HEK293T (cell line): Measurements from ENCODE around the gene MED8.

Experiments
- BHLHE40 ChIP-seq: fragments of 450-650 bp; IDR thresholded peaks from 2 replicates; pipeline ENCODE4 v1.6.1; 2016; ENCODE audit warnings: mild to moderate bottlenecking, moderate library complexity, borderline replicate concordance
- ELF4 ChIP-seq: fragments of 450-650 bp; IDR thresholded peaks from 2 replicates; pipeline ENCODE4 v1.6.1; 2017; ENCODE audit warnings: antibody characterized with exemption
- FOXA1 ChIP-seq: fragments of 450-650 bp; IDR thresholded peaks from 2 replicates; pipeline ENCODE4 v1.6.1; 2016; ENCODE audit warnings: mild to moderate bottlenecking
- FOXM1 ChIP-seq: fragments of 450-650 bp; IDR thresholded peaks from 2 replicates; pipeline ENCODE4 v1.6.1; 2017; ENCODE audit warnings: mild to moderate bottlenecking, borderline replicate concordance
- HDGF ChIP-seq: fragments of 450-650 bp; IDR thresholded peaks from 2 replicates; pipeline ENCODE4 v1.6.1; 2017; ENCODE audit warnings: antibody characterized with exemption, borderline replicate concordance
- LEF1 ChIP-seq: fragments of 450-650 bp; IDR thresholded peaks from 2 replicates; pipeline ENCODE4 v1.6.1; 2017; ENCODE audit warnings: mild to moderate bottlenecking, borderline replicate concordance
- NFRKB ChIP-seq: fragments of 450-650 bp; IDR thresholded peaks from 2 replicates; pipeline ENCODE4 v1.6.1; 2016; ENCODE audit warnings: mild to moderate bottlenecking, moderate library complexity
- PKNOX1 ChIP-seq: fragments of 450-650 bp; IDR thresholded peaks from 2 replicates; pipeline ENCODE4 v1.6.1; 2016
- SP1 ChIP-seq: fragments of 450-650 bp; IDR thresholded peaks from 2 replicates; pipeline ENCODE4 v1.6.1; 2017
- TARDBP ChIP-seq: fragments of 450-650 bp; IDR thresholded peaks from 2 replicates; pipeline ENCODE4 v1.6.1; 2016
- ZNF384 ChIP-seq: fragments of 450-650 bp; IDR thresholded peaks from 2 replicates; pipeline ENCODE4 v1.6.1; 2016

GRCh38 chr1:43414634-43415223, 25.1 kb upstream of the MED8 start:
- TF ChIP-seq TARDBP, result no peak
- no peak for TF ChIP-seq FOXA1
- no peak for TF ChIP-seq SP1
- TF ChIP-seq HDGF, result no peak
- no peak for TF ChIP-seq PKNOX1
- no peak for TF ChIP-seq ZNF384
- no peak for TF ChIP-seq FOXM1
- TF ChIP-seq ELF4, result no peak
- no peak for TF ChIP-seq NFRKB
- TF ChIP-seq BHLHE40, result no peak
- TF ChIP-seq LEF1, result no peak
